Activated B cell treated with CpG ODN at 0.5 μM for 24 hours (primary cell): ENCODE data around the gene GLT1D1. TPM values are rescaled to one million over a fixed set of nuclear protein-coding genes. Genes with fewer than 3 reads are reported as not detected.

ENCODE experiments used
- ATAC-seq: fragments of 200-7000 bp; cut with Tn5 transposase; one replicate; pipeline ENCODE4 v1.10.0; 2021; ENCODE audit warnings: low read depth, mild to moderate bottlenecking, moderate library complexity
- CTCF ChIA-PET: fragments of 350-600 bp; sonication (Branson Sonifier 250); formaldehyde crosslinking; loops from one replicate; lab custom pipeline; 2021; ENCODE audit warnings: antibody characterized with exemption; lab: Charles Lee
- POLR2A ChIA-PET: fragments of 350-600 bp; sonication (Branson Sonifier 250); formaldehyde crosslinking; loops from one replicate; lab custom pipeline; 2021; ENCODE audit warnings: antibody characterized with exemption; lab: Charles Lee
- DNase-seq: peaks from one replicate; pipeline ENCODE4 v3.0.0; 2022
- H3K27ac Mint-ChIP-seq: one replicate; pipeline ENCODE4 v1.8.0; 2020; ENCODE audit warnings: mixed read lengths
- H3K27me3 Mint-ChIP-seq: one replicate; pipeline ENCODE4 v1.8.0; 2021; ENCODE audit warnings: mixed read lengths
- H3K36me3 Mint-ChIP-seq: one replicate; pipeline ENCODE4 v1.8.0; 2021; ENCODE audit warnings: low read depth, mixed read lengths
- H3K4me1 Mint-ChIP-seq: one replicate; pipeline ENCODE4 v1.8.0; 2021; ENCODE audit warnings: mixed read lengths
- H3K4me3 Mint-ChIP-seq: one replicate; pipeline ENCODE4 v1.8.0; 2020; ENCODE audit warnings: mild to moderate bottlenecking, mixed read lengths
- H3K9me3 Mint-ChIP-seq: one replicate; pipeline ENCODE4 v1.8.0; 2020; ENCODE audit warnings: mixed read lengths
- intact Hi-C: fragments of 100-400 bp; cut with micrococcal nuclease; formaldehyde crosslinking; loops from one replicate; pipeline ENCODE4 v1.15.1; 2024
- total RNA-seq: library from RNA; stranded (reverse); gene quantifications from 2 replicates; pipeline ENCODE4 v1.2.3, GENCODE V29; 2022
- TF ChIP-seq, protein P1 (sequence below): fragments of 200-600 bp; IDR thresholded peaks from one replicate; pipeline ENCODE4 v1.8.0; 2022; ENCODE audit warnings: antibody characterized with exemption, mild to moderate bottlenecking

GLT1D1 gene
- total RNA-seq, 1 donor from 2014 or later: not detected

DNA sequence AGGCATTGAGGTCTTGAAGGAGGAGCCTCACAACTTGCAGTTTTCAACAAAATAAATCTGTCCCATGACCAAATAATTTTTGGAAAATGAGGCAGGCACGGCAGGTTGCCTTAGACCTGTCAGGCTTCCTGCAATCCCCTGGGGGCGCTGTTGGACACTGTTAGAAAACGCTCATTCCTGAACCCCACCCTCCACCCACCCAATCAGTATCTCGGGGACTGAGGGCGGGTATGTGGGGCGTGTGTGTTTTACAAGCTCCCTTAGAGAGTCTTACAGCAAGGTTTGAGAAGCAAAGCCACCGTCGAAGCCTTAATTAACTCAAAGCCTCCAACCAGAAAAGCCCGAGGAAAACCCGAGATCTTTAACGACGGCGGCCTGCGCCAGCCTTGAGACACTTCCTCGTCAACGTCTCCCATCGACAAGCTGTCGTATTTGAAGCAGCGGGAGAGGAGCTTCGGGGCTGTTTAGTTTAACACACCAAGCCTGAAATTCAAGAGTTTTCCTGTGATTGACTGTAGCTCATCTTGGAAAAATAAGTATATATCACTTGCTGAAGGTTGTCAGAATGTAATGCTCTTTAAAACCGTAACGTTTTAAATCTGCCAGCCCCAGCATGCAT, 123.0 kb downstream of the GLT1D1 start:
- ATAC-seq: no peak
- H3K27ac Mint-ChIP-seq: no peak overlapping the region
- H3K27me3 Mint-ChIP-seq: peaks cover 63% of the 10 kb centered on the region
- POLR2A ChIA-PET: no interaction called here
- no peaks in the 10 kb centered on the region for H3K36me3 Mint-ChIP-seq
- peak overlapping the region; percentile 11 for H3K4me3 Mint-ChIP-seq
- peaks cover 11% of the 10 kb centered on the region for H3K4me1 Mint-ChIP-seq
- H3K9me3 Mint-ChIP-seq: no peaks in the 10 kb centered on the region
- CTCF ChIA-PET: interaction anchor here (1.1 kb wide), 1 partner anchor 26 kb away, joined by 3 read pairs; no protein-coding TSS in a partner anchor
- DNase-seq: no peak
- intact Hi-C loops: no loop called here
- TF ChIP-seq, protein P1, sequence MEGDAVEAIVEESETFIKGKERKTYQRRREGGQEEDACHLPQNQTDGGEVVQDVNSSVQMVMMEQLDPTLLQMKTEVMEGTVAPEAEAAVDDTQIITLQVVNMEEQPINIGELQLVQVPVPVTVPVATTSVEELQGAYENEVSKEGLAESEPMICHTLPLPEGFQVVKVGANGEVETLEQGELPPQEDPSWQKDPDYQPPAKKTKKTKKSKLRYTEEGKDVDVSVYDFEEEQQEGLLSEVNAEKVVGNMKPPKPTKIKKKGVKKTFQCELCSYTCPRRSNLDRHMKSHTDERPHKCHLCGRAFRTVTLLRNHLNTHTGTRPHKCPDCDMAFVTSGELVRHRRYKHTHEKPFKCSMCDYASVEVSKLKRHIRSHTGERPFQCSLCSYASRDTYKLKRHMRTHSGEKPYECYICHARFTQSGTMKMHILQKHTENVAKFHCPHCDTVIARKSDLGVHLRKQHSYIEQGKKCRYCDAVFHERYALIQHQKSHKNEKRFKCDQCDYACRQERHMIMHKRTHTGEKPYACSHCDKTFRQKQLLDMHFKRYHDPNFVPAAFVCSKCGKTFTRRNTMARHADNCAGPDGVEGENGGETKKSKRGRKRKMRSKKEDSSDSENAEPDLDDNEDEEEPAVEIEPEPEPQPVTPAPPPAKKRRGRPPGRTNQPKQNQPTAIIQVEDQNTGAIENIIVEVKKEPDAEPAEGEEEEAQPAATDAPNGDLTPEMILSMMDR: no peak

DNA sequence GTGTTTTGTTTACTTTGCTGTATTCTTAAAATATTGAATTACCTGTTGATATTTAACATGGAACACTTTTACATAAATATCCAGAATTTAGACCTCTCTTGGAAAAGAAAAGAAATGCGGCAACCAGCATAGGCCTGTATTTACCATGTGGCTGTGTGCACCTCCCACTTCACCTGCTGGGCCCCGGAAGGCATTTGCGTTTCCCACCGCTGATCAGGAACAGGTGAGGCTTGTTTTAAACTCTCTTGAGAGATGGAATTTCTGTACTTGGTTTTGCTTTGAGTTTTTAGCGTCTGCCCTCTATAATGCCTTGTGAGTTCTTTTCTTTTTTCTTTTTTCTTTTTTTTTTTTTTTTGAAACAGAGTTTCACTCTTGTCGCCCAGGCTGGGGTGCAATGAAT, 124.2 kb downstream of the GLT1D1 start:
- POLR2A ChIA-PET: no interaction called here
- CTCF ChIA-PET: no interaction called here
- no peak overlapping the region for H3K4me3 Mint-ChIP-seq
- H3K4me1 Mint-ChIP-seq: peaks cover 4% of the 10 kb centered on the region
- DNase-seq: no peak
- ATAC-seq: no peak
- intact Hi-C loops: no loop called here
- no peaks in the 10 kb centered on the region for H3K36me3 Mint-ChIP-seq
- no peak overlapping the region for H3K27ac Mint-ChIP-seq
- H3K9me3 Mint-ChIP-seq: no peaks in the 10 kb centered on the region
- TF ChIP-seq, protein P1: no peak
- peaks cover 67% of the 10 kb centered on the region for H3K27me3 Mint-ChIP-seq

DNA sequence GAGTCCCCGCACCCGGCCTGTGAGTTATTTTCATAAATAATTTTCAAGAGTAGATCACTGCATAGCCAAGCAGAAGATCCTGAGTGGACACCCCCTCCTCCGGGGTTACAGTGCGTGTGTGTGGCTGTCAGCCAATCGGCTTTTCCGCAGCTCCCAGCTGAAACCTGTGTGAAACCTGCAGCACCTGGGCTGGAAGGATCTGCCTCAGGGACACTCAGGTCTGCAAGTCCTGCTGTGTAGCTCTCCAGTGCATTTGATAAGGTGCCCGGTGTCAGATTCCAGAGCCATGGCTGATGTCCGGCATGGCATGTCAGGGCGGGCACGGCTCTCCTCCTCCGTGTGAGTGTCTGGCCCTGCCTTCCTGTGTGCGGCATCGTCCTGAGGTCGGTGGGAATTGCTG, 124.8 kb downstream of the GLT1D1 start:
- DNase-seq (no peak), ATAC-seq (no peak)
- CTCF ChIA-PET: no interaction called here
- Mint-ChIP-seq H3K27me3 (peaks cover 62% of the 10 kb centered on the region), H3K4me1 (no peaks in the 10 kb centered on the region), H3K9me3 (no peaks in the 10 kb centered on the region), H3K4me3 (no peak overlapping the region), H3K27ac (no peak overlapping the region), H3K36me3 (no peaks in the 10 kb centered on the region)
- TF ChIP-seq, protein P1: no peak
- POLR2A ChIA-PET: no interaction called here
- intact Hi-C loops: no loop called here

DNA sequence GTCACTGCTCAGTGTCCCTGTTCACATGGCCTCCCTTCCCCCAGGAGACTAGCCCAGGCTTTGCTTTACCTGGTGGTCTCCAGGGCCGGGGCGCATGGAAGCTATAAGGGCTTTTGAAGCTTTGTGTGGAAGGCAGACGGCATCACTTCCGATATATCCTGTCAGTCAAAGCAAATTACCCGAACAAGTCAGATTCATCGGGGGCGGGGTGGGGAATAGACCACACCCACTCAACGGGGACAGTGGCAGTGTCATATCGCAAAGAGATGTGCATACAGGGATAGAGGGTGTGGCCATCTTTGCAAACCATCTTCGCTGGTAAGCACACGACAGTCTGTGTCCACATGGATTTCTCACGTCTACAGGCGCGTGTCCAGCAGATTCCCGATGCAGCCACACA, 127.3 kb downstream of the GLT1D1 start:
- Mint-ChIP-seq H3K4me1 (no peaks in the 10 kb centered on the region), H3K27me3 (peaks cover 42% of the 10 kb centered on the region), H3K9me3 (no peaks in the 10 kb centered on the region), H3K4me3 (no peak overlapping the region), H3K36me3 (no peaks in the 10 kb centered on the region), H3K27ac (no peak overlapping the region)
- POLR2A ChIA-PET: no interaction called here
- TF ChIP-seq, protein P1: no peak
- DNase-seq (no peak), ATAC-seq (no peak)
- intact Hi-C loops: no loop called here
- CTCF ChIA-PET: no interaction called here

DNA sequence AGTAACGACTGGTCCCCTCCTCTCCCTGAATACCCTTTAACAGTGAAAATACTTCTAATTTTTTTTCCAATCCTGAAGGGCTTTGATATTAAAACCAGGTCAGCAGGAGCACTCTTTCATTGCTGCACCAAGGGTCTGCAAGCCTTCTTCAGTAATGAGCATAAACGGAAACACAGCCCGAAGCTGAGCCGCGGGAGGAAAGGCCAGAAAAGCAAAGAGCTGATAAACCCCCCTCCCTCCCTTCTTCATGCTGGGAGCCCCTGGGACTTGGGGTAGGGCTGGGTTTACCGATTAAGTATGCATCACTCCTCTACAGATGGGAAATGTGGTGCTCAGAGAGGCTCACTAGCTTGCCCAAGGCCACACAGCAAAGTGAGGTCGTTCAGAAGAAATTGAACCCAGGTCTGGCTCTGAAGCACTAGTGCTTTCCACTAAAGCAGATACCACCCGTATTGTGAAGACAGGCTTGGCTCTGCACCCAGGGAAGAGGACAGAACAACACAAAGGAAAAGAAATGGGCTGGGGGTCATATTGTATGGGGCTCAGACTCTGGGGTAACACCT, 128.8 kb downstream of the GLT1D1 start:
- no peak for DNase-seq
- ChIA-PET POLR2A (no interaction called here), CTCF (no interaction called here)
- Mint-ChIP-seq H3K9me3 (no peaks in the 10 kb centered on the region), H3K4me1 (no peaks in the 10 kb centered on the region), H3K36me3 (no peaks in the 10 kb centered on the region), H3K4me3 (no peak overlapping the region), H3K27ac (no peak overlapping the region), H3K27me3 (peaks cover 31% of the 10 kb centered on the region)
- intact Hi-C loops: no loop called here
- TF ChIP-seq, protein P1: no peak
- no peak for ATAC-seq
